ENCODE measurements around the gene DENND6B.

Gene DENND6B

GRCh38 chr22:50314455-50315288 is 12.1 kb downstream of the DENND6B start:
- Histone ChIP-seq H3K27me3 (ENCODE audit: insufficient read depth, low read depth, severe bottlenecking) (no peaks in the 10 kb centered on the region), H3K36me3 (no peaks in the 10 kb centered on the region), H3K27ac (no peak overlapping the region), H3K4me3 (ENCODE audit: low read depth, low read length) (no peak overlapping the region), H3K9me3 (ENCODE audit: severe bottlenecking) (no peaks in the 10 kb centered on the region)
- DNase-seq: no peak
- TF ChIP-seq CTCF (IDR thresholded peaks at IDR 0.05; ENCODE audit: low read depth, low read length): no peak

- Histone ChIP-seq H3K4me3 (ENCODE audit: low read depth, low read length) (no peak overlapping the region), H3K27ac (no peak overlapping the region), H3K9me3 (ENCODE audit: severe bottlenecking) (no peaks in the 10 kb centered on the region), H3K36me3 (no peaks in the 10 kb centered on the region), H3K27me3 (ENCODE audit: insufficient read depth, low read depth, severe bottlenecking) (no peaks in the 10 kb centered on the region)
- no peak for DNase-seq
- TF ChIP-seq CTCF (IDR thresholded peaks at IDR 0.05; ENCODE audit: low read depth, low read length): no peak
Observed at GRCh38 chr22:50314081-50314454, 12.7 kb downstream of the DENND6B start.

DNA sequence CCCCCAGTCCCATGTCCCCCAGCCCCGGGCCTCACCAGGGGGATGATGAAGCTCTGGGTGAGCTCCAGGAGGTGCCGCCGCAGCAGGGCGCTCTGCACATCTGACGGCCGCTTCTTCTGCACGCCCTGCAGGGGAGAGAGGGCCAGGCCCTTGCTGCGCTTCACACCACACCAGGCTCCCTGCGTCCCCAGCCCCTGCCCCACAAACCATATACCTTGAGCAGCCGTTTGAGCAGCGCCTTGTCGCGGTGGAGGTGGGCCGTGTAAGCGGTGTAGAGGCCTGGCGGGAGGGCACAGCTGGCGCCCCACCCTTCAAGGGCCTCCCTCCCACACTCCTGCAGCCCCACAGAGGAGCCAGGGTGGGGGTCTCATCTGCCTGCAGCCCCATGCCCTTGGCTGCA is 13.2 kb downstream of the DENND6B start:
- H3K27ac ChIP-seq: no peak overlapping the region
- no peaks in the 10 kb centered on the region for H3K27me3 ChIP-seq (ENCODE audit: insufficient read depth, low read depth, severe bottlenecking)
- DNase-seq: no peak
- no peaks in the 10 kb centered on the region for H3K36me3 ChIP-seq
- TF ChIP-seq CTCF (IDR thresholded peaks at IDR 0.05; ENCODE audit: low read depth, low read length): no peak
- no peak overlapping the region for H3K4me3 ChIP-seq (ENCODE audit: low read depth, low read length)
- H3K9me3 ChIP-seq (ENCODE audit: severe bottlenecking): no peaks in the 10 kb centered on the region

GRCh38 chr22:50313021-50313420 is 13.8 kb downstream of the DENND6B start:
- no peaks in the 10 kb centered on the region for H3K27me3 ChIP-seq (ENCODE audit: insufficient read depth, low read depth, severe bottlenecking)
- no peaks in the 10 kb centered on the region for H3K36me3 ChIP-seq
- TF ChIP-seq CTCF (IDR thresholded peaks at IDR 0.05; ENCODE audit: low read depth, low read length): no peak
- DNase-seq: no peak
- H3K27ac ChIP-seq: no peak overlapping the region
- H3K4me3 ChIP-seq (ENCODE audit: low read depth, low read length): no peak overlapping the region
- no peaks in the 10 kb centered on the region for H3K9me3 ChIP-seq (ENCODE audit: severe bottlenecking)

GRCh38 chr22:50312371-50312770 is 14.4 kb downstream of the DENND6B start:
- Histone ChIP-seq H3K27me3 (ENCODE audit: insufficient read depth, low read depth, severe bottlenecking) (no peaks in the 10 kb centered on the region), H3K36me3 (no peaks in the 10 kb centered on the region), H3K4me3 (ENCODE audit: low read depth, low read length) (no peak overlapping the region), H3K27ac (no peak overlapping the region), H3K9me3 (ENCODE audit: severe bottlenecking) (no peaks in the 10 kb centered on the region)
- DNase-seq: no peak
- no peak for TF ChIP-seq CTCF (IDR thresholded peaks at IDR 0.05; ENCODE audit: low read depth, low read length)
